ENCODE measurements around the gene ZNF280D. TPM values are rescaled to one million over a fixed set of nuclear protein-coding genes. Genes with fewer than 3 reads are reported as not detected.

Gene ZNF280D
- total and polyA plus RNA-seq, 2 of the 4 experiments (the other 2 are of a cell fraction), result 8.3 to 21.0 TPM

DNA sequence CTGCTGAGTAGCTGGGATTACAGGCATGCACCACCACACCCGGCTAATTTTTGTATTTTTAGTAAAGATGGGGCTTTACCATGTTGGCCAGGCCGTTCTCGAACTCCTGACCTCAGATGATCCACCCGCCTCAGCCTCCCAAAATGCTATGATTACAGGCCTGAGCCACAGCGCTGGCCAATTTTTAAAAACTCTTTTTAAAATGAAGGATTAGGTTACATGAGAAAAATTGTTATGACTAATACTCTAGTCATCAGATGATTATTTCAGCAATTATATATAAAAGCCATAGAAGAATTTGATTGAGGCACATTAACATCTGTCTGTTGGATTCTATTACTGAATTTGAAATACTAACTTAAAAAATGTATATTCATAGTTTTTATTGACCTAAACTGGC is 134.3 kb downstream of the ZNF280D start:
- H2BK5ac ChIP-seq (ENCODE audit: low read depth, low read length, poor library complexity, severe bottlenecking), result no peak overlapping the region
- H3K14ac ChIP-seq (replicated peaks; ENCODE audit: low read depth, low read length), result no peak overlapping the region
- H3K18ac ChIP-seq (ENCODE audit: low read depth, low read length), result no peak overlapping the region
- TF ChIP-seq BHLHE40 (IDR thresholded peaks at IDR 0.05; ENCODE audit: low read depth, low read length), result no peak
- TF ChIP-seq RCOR1 (IDR thresholded peaks at IDR 0.05; ENCODE audit: insufficient replicate concordance, low read length), result no peak
- peak; percentile 29; the same call in 1 of the 2 replicates for TF ChIP-seq FOS (IDR thresholded peaks at IDR 0.05; ENCODE audit: low read depth, low read length)
- no peak for TF ChIP-seq MXI1 (IDR thresholded peaks at IDR 0.05; ENCODE audit: borderline replicate concordance, low read depth, low read length)
- no peak overlapping the region for H2AK5ac ChIP-seq (ENCODE audit: low read depth, low read length)
- H3K23ac ChIP-seq (ENCODE audit: low read depth, low read length), result no peak overlapping the region
- intact Hi-C loops (cut with micrococcal nuclease), result no loop called here
- H3K36me3 ChIP-seq (ENCODE audit: control insufficient read depth, insufficient read depth, low read length), result no peaks in the 10 kb centered on the region
- no peak overlapping the region; the same call in 1 of the 2 replicates for H3K27ac ChIP-seq (ENCODE audit: insufficient read depth, low read length)
- peaks cover 3% of the 10 kb centered on the region; the same call in 1 of the 2 replicates for H3K9me3 ChIP-seq (ENCODE audit: control insufficient read depth, insufficient read depth, low read length)
- H3K27me3 ChIP-seq (ENCODE audit: control insufficient read depth, insufficient read depth, low read length), result no peaks in the 10 kb centered on the region
- H2AFZ ChIP-seq (replicated peaks; ENCODE audit: low read length, poor library complexity), result no peak overlapping the region
- ChIA-PET POLR2A (ENCODE audit: unreplicated experiment) (no interaction called here), CTCF (no interaction called here)
- no peak overlapping the region for H2BK20ac ChIP-seq (ENCODE audit: low read depth, low read length)
- DNase-seq (peak; percentile 77), ATAC-seq (ENCODE audit: low read depth) (peak; percentile 77)
- no peak overlapping the region for H4K91ac ChIP-seq (ENCODE audit: insufficient read depth, low read depth, low read length)
- in situ Hi-C loops (cut with MboI; ENCODE audit: low sequenced_read_pairs), result no loop called here
- no TSS peak for BruUV-seq (replicated peaks)
- H3K4me2 ChIP-seq (ENCODE audit: low read depth, low read length), result peak overlapping the region; percentile 29; the same call in 1 of the 2 replicates
- no peak overlapping the region for H4K5ac ChIP-seq (ENCODE audit: low read depth, low read length)
- no peak overlapping the region for H2AK9ac ChIP-seq (replicated peaks; ENCODE audit: low read depth, low read length, poor library complexity)
- H3K9ac ChIP-seq (ENCODE audit: low read depth, low read length), result no peak overlapping the region
- H2BK120ac ChIP-seq (ENCODE audit: low read depth, low read length), result no peak overlapping the region
- H3K4ac ChIP-seq (ENCODE audit: low read depth, low read length), result no peak overlapping the region
- no peak overlapping the region for H3K56ac ChIP-seq (ENCODE audit: extremely low read depth, insufficient read depth, low read length)
- no peak overlapping the region; a peak in 1 of 4 replicates for H4K8ac ChIP-seq (ENCODE audit: low read depth in 2 of 2, low read length in 2 of 2)
- H3K9me1 ChIP-seq (ENCODE audit: insufficient read depth, low read length), result no peaks in the 10 kb centered on the region
- dilution Hi-C loops (cut with HindIII; ENCODE audit: low sequenced_read_pairs, unreplicated experiment), result no loop called here
- peaks cover 2% of the 10 kb centered on the region; the same call in 1 of the 2 replicates for H3K4me1 ChIP-seq (ENCODE audit: control insufficient read depth, insufficient read depth, low read length)
- no peaks in the 10 kb centered on the region for H3K79me1 ChIP-seq (ENCODE audit: low read depth in 1 of 2, low read length in 2 of 2)
- H4K20me1 ChIP-seq (ENCODE audit: insufficient read depth, low read length), result no peaks in the 10 kb centered on the region
- H2BK15ac ChIP-seq (ENCODE audit: low read depth, low read length), result no peak overlapping the region
- no CpG with 5 or more reads among the region's 5 CpGs for WGBS, 2 experiments (ENCODE audit: extremely low coverage in 2 of 2, insufficient read length in 1 of 2)
- H3K4me3 ChIP-seq (ENCODE audit: insufficient read depth, low read depth, low read length), result no peak overlapping the region
